Caco-2 (cell line): Measurements from ENCODE around the gene HP1BP3. TPM values are rescaled to one million over a fixed set of nuclear protein-coding genes. Genes with fewer than 3 reads are reported as not detected.

Experiments used
- total RNA-seq: library from RNA; stranded (reverse); gene quantifications from 2 replicates; pipeline ENCODE4 v1.2.3, GENCODE V29; 2022

The HP1BP3 gene
- total RNA-seq, 1 experiment from 2014 or later = 240 TPM

Other genes starting within 250 kb of the HP1BP3 start
- 3.6 and 4.4 TPM in 2 replicates for gene FAM43B, start 234.7 kb downstream of the HP1BP3 start, total RNA-seq
- 0.95 TPM in 1 of 2 replicates, not detected in the other for gene CDA, start 198.2 kb downstream of the HP1BP3 start, total RNA-seq
- 18.4 and 23.2 TPM in 2 replicates for gene PINK1, start 153.8 kb downstream of the HP1BP3 start, total RNA-seq
- gene DDOST, start 125.9 kb downstream of the HP1BP3 start, total RNA-seq = 332 and 339 TPM in 2 replicates
- 1.3 and 1.5 TPM in 2 replicates for gene KIF17, start 69.3 kb downstream of the HP1BP3 start, total RNA-seq
- 2.8 and 3.5 TPM in 2 replicates for gene SH2D5, start 54.6 kb downstream of the HP1BP3 start, total RNA-seq